ENCODE data around the gene CFAP157. TPM values are rescaled to one million over a fixed set of nuclear protein-coding genes. Genes with fewer than 3 reads are reported as not detected.

CFAP157 gene
- total RNA-seq, 2 experiments from 2014 or later = 0.11 TPM; not detected in 1

DNA sequence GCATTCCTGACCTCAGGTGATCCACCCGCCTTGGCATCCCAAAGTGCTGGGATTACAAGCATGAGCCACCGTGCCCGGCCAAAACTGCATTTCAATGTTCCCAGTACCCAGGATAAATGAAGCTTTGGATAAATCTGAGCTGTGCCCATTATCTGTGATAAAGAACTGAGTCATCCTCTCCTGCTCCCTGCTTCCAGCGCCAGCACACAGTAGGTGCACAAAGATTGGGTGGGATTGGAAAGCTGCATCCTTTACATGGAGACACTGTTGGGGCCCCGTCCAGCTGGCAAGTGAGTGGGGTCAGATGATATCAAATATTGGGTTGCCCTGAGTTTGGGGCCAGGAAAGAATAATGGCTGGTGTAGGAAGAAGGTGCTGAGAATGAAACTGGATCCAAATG is 54.3 kb downstream of the CFAP157 start:
- Mint-ChIP-seq H3K4me1 (ENCODE audit: low read depth) (peaks cover 27% of the 10 kb centered on the region), H3K27me3 (no peaks in the 10 kb centered on the region), H3K36me3 (ENCODE audit: low read depth) (peaks cover 21% of the 10 kb centered on the region), H3K9me3 (no peaks in the 10 kb centered on the region), H3K27ac (no peak overlapping the region), H3K4me3 (no peak overlapping the region)
- DNase-seq (no peak), ATAC-seq (no peak)
- POLR2A ChIA-PET = no interaction called here
- CTCF ChIA-PET = interaction anchor here (1.5 to 16.0 kb wide), 2 partner anchors 22 to 26 kb away, joined by 6 to 144 read pairs; partner anchors contain the start of genes CDK9, SH2D3C and TOR2A
- intact Hi-C loops (cut with micrococcal nuclease) = no loop called here
- TF ChIP-seq, protein P1, sequence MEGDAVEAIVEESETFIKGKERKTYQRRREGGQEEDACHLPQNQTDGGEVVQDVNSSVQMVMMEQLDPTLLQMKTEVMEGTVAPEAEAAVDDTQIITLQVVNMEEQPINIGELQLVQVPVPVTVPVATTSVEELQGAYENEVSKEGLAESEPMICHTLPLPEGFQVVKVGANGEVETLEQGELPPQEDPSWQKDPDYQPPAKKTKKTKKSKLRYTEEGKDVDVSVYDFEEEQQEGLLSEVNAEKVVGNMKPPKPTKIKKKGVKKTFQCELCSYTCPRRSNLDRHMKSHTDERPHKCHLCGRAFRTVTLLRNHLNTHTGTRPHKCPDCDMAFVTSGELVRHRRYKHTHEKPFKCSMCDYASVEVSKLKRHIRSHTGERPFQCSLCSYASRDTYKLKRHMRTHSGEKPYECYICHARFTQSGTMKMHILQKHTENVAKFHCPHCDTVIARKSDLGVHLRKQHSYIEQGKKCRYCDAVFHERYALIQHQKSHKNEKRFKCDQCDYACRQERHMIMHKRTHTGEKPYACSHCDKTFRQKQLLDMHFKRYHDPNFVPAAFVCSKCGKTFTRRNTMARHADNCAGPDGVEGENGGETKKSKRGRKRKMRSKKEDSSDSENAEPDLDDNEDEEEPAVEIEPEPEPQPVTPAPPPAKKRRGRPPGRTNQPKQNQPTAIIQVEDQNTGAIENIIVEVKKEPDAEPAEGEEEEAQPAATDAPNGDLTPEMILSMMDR (IDR thresholded peaks at IDR 0.05) = no peak

DNA sequence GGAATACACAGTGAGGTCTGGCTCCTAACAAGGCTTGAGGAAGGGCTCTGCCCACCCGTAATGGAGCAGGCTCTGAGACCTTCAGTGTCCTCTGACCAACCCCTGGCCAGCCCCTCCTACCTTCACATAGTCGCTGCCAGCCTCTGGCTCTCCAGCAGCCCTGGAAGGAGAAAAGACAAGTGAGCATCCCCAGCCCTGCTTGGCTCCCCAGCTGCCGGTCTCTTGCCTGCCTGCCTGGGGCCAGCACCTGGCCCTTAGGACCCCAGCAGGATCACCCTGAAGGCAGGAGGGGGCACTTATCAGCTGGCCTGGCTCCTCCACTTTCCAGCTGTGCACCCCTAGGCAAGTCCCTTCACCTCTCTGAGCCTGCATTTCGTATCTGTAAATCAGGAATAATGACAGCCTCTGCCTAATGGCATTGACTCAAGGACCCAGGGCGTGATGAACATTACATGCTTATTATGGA is 54.7 kb downstream of the CFAP157 start:
- H3K36me3 Mint-ChIP-seq (ENCODE audit: low read depth) = peaks cover 26% of the 10 kb centered on the region
- H3K27me3 Mint-ChIP-seq = no peaks in the 10 kb centered on the region
- ChIA-PET POLR2A (no interaction called here), CTCF (interaction anchor here (1.5 to 16.0 kb wide), 2 partner anchors 22 to 27 kb away, joined by 6 to 144 read pairs; partner anchors contain the start of genes CDK9, SH2D3C and TOR2A)
- H3K4me1 Mint-ChIP-seq (ENCODE audit: low read depth) = peaks cover 32% of the 10 kb centered on the region
- no peaks in the 10 kb centered on the region for H3K9me3 Mint-ChIP-seq
- no peak overlapping the region for H3K27ac Mint-ChIP-seq
- H3K4me3 Mint-ChIP-seq = no peak overlapping the region
- intact Hi-C loops (cut with micrococcal nuclease) = no loop called here
- ATAC-seq (no peak), DNase-seq (no peak)
- TF ChIP-seq, protein P1 (IDR thresholded peaks at IDR 0.05) = no peak

DNA sequence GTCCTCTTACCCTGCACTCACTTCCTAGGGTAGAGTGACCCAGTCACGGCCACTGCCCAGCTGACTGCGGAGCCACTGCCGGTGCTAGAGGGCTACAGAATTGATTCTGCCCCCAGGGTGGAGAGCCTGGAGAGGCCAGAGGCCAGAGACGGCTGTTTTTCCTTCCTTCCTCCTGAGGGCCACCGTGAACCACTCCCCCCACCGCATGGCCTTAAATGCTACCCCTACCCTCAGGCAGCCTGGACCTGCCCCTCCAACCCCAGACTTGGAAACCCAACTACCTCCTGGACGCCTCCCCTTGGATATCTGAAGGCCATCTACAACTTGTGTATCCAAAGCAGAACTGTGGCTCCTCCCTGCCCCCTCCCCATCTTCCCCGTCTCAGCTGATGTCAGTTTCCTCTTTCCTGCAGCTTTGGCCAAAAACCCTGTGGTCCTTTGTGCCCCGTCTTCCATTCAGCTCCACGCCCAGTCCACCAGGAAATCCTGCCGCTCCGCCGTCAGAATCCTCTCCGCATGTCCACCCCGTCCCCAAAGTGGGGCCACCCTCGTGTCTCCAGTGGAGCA is 55.4 kb downstream of the CFAP157 start:
- Mint-ChIP-seq H3K4me3 (no peak overlapping the region), H3K27ac (peak overlapping the region; percentile 28), H3K4me1 (ENCODE audit: low read depth) (peaks cover 37% of the 10 kb centered on the region), H3K36me3 (ENCODE audit: low read depth) (peaks cover 31% of the 10 kb centered on the region), H3K27me3 (no peaks in the 10 kb centered on the region), H3K9me3 (no peaks in the 10 kb centered on the region)
- TF ChIP-seq, protein P1 (IDR thresholded peaks at IDR 0.05) = no peak
- DNase-seq = no peak
- CTCF ChIA-PET = interaction anchor here (1.5 to 16.0 kb wide), 3 partner anchors 13 to 27 kb away, joined by 6 to 144 read pairs (median 11); partner anchors contain the start of genes CDK9, SH2D3C and TOR2A
- intact Hi-C loops (cut with micrococcal nuclease) = no loop called here
- no peak for ATAC-seq
- POLR2A ChIA-PET = no interaction called here

DNA sequence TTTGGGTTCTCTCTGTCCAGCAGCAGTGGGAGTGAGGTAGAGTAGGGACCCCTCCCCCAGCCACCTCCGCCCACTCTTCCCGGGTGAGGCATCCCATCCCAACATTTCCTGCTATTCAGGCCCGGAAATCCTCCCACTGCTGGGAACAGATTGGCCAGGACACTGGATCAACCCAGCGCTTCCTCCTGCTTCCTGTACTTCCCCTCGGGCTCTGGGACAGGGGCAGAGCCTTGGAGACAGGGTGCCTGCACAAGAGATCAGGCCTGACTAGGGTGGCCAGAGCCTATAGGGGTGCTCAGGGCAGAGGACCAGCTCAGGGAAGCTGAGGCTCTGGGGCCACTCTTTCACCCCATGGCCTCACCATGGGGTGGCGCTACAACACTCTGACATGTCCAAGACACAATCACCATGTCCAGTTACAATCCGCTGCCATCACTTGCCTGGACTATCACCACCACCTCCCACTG is 57.2 kb downstream of the CFAP157 start:
- peaks cover 36% of the 10 kb centered on the region for H3K36me3 Mint-ChIP-seq (ENCODE audit: low read depth)
- DNase-seq = peak; percentile 58
- H3K4me3 Mint-ChIP-seq = no peak overlapping the region
- peaks cover 49% of the 10 kb centered on the region for H3K4me1 Mint-ChIP-seq (ENCODE audit: low read depth)
- POLR2A ChIA-PET = interaction anchor here (1.3 to 1.5 kb wide), 2 partner anchors 23 to 319 kb away, joined by 3 to 5 read pairs; no protein-coding TSS in a partner anchor
- H3K9me3 Mint-ChIP-seq = no peaks in the 10 kb centered on the region
- CTCF ChIA-PET = interaction anchor here (0.7 to 16.0 kb wide), 12 partner anchors 8 to 238 kb away, joined by 3 to 144 read pairs (median 4); partner anchors contain the start of genes CDK9, SH2D3C and TOR2A
- TF ChIP-seq, protein P1 (IDR thresholded peaks at IDR 0.05) = peak; percentile 38
- peak overlapping the region; percentile 35 for H3K27ac Mint-ChIP-seq
- intact Hi-C loops (cut with micrococcal nuclease) = no loop called here
- no peaks in the 10 kb centered on the region for H3K27me3 Mint-ChIP-seq
- peak; percentile 64 for ATAC-seq

DNA sequence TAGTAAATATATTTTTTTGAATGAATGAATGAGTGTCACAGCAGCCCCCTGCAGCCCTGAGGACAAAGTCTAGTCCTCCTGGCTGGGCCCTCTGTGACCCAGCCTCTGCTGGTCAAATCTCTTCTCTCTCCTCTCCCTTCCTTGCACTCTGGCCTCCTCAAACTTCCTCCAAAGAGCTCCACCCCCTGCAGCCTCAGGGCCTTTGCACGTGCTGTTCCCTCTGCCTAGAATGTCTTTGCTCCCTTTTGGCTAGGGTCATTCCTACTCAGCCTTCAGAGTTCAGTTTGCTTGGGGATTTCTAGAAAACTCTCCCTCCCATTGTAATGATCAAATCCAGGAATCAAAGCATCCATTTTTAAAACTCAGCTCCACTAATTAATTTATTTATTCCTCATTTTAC is 58.6 kb downstream of the CFAP157 start:
- no peak overlapping the region for H3K4me3 Mint-ChIP-seq
- H3K4me1 Mint-ChIP-seq (ENCODE audit: low read depth) = peaks cover 61% of the 10 kb centered on the region
- H3K27ac Mint-ChIP-seq = no peak overlapping the region

More for the DNA sequence above, 58.6 kb downstream of the CFAP157 start:
- TF ChIP-seq, protein P1 (IDR thresholded peaks at IDR 0.05) = no peak
- Mint-ChIP-seq H3K9me3 (no peaks in the 10 kb centered on the region), H3K36me3 (ENCODE audit: low read depth) (peaks cover 45% of the 10 kb centered on the region), H3K27me3 (no peaks in the 10 kb centered on the region)
- CTCF ChIA-PET = interaction anchor here (0.8 to 16.0 kb wide), 6 partner anchors 10 to 105 kb away, joined by 3 to 144 read pairs (median 6); partner anchors contain the start of genes CDK9, SH2D3C and TOR2A
- intact Hi-C loops (cut with micrococcal nuclease) = no loop called here
- no peak for ATAC-seq
- POLR2A ChIA-PET = interaction anchor here (0.7 to 7.5 kb wide), 3 partner anchors 12 to 39 kb away, joined by 3 to 56 read pairs (median 3); partner anchors contain the start of gene CDK9
- DNase-seq = no peak
